GM19025 (cell line): ENCODE results near the gene MARCKS.

Experiments used
- ATAC-seq: cut with Tn5 transposase; IDR thresholded peaks from one replicate; pipeline ENCODE4 v1.9.1; 2021; ENCODE audit warnings: mild to moderate bottlenecking, low read depth, moderate library complexity; ENCODE audit not compliant: unreplicated experiment

Gene MARCKS

GRCh38 chr6:113848280-113848679 lies 8.9 kb upstream of the MARCKS start:
- no peak for ATAC-seq

- no peak for ATAC-seq
These were observed 8.3 kb upstream of the MARCKS start for GRCh38 chr6:113848811-113849210.

GRCh38 chr6:113853252-113853651 lies 3.9 kb upstream of the MARCKS start:
- ATAC-seq: no peak

GRCh38 chr6:113854531-113855499 lies 2.3 kb upstream of the MARCKS start:
- no peak for ATAC-seq

- ATAC-seq: no peak
These were observed 1.4 kb upstream of the MARCKS start for GRCh38 chr6:113855500-113856374.

GRCh38 chr6:113856375-113856624 lies 845 bp upstream of the MARCKS start:
- no peak for ATAC-seq

- no peak for ATAC-seq
These were observed 673 bp downstream of the MARCKS start for GRCh38 chr6:113857556-113858479.

- ATAC-seq: peak; percentile 88
These were observed 1.6 kb downstream of the MARCKS start for GRCh38 chr6:113858480-113859348.

GRCh38 chr6:113859349-113860180 lies 2.4 kb downstream of the MARCKS start:
- ATAC-seq: peak; percentile 0

GRCh38 chr6:113860181-113860955 lies 3.2 kb downstream of the MARCKS start:
- no peak for ATAC-seq

GRCh38 chr6:113862112-113862511 lies 5.0 kb downstream of the MARCKS start:
- ATAC-seq: no peak

GRCh38 chr6:113870917-113871316 lies 13.8 kb downstream of the MARCKS start:
- no peak for ATAC-seq

GRCh38 chr6:113871975-113872374 lies 14.8 kb downstream of the MARCKS start:
- no peak for ATAC-seq

GRCh38 chr6:113873043-113873667 lies 16.0 kb downstream of the MARCKS start:
- peak; percentile 98 for ATAC-seq

GRCh38 chr6:113875470-113875869 lies 18.3 kb downstream of the MARCKS start:
- ATAC-seq: no peak

GRCh38 chr6:113876695-113877094 lies 19.6 kb downstream of the MARCKS start:
- no peak for ATAC-seq
